Measurements from ENCODE around the gene PPFIA1.
A peak's percentile ranks its signal among the peaks of the same experiment; 100 is the strongest.
"Not testable (repeated sequence)": the region's sequence is repeated elsewhere in the genome, so short reads cannot be mapped to it uniquely, and the experiment has no call there.

PPFIA1 gene

DNA sequence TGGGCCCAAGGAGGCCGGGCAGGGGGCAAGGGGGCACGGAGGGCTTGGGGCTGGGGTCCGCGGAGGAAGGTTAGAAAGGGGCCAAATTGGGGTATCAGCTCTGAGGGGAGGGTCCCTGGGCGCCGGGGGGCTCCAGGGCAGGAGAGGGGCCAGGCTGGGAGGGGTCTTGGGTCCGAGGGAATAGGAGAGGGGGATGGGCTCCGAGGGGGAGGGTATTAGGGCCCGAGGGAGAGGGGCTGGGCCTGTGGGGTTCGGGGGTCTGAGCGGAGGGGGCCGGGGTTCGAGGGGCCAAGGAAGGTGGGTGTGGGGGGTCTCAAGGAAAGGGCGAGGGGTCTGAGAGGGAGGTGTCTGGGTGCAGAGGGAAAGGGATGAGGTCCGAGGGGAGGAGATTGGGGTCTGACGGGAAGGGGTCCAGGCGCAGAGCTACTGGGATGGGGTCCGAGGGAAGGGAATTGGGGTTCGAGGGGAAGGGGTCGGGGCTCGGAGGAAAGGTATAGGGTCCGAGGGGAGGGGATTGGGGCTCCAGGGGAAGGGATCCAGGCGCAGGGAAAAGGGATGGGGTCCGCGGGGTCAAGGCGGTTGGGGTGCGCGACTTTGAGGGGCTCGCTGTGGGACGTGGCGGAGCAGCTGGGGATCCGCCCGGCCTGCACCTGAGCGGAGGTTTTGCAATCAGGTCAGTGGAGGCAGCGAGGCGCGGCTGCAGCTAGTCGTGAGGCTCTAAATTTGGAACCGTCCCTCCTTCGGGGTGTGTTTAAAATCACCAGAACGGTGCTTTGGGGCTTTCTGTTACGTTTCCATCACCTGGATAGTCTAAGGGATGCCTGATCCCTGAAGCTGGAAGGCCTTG lies 128.6 kb downstream of the PPFIA1 start:
- peak overlapping the region; percentile 76 for H3K27ac Mint-ChIP-seq
- DNase-seq (ENCODE audit: low spot score in 2 of 2) (no peak), ATAC-seq (ENCODE audit: low read depth) (no peak)
- no peaks in the 10 kb centered on the region for H3K36me3 Mint-ChIP-seq
- peaks cover 13% of the 10 kb centered on the region for H3K27me3 Mint-ChIP-seq
- peaks cover 13% of the 10 kb centered on the region for H3K4me1 Mint-ChIP-seq
- peak overlapping the region; percentile 59 for H3K4me3 Mint-ChIP-seq
- no peaks in the 10 kb centered on the region for H3K9me3 Mint-ChIP-seq

DNA sequence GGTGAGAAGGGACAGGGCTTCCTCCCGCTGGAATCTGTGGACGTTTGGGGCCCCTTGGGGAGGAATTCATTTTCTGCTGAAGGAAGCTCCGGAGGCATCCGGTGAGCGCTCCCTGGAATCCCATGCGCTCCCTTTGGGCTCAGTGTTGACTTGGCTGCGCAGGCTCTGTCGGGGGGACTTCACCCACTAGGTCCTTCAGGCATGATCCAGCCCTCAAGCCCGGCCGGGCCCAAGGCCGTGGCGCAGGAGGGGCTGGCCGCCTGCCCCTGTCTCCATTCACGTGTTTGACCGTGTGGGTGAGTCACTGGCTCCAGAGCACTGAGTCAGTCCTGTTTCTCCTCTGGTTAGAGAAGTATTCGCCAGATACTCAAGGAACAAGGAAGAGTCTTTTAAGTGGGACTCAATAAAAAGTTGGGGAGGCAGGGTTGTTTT lies 129.2 kb downstream of the PPFIA1 start:
- Mint-ChIP-seq H3K4me1 (peaks cover 13% of the 10 kb centered on the region), H3K27me3 (peaks cover 12% of the 10 kb centered on the region), H3K4me3 (peak overlapping the region; percentile 59), H3K36me3 (no peaks in the 10 kb centered on the region), H3K9me3 (no peaks in the 10 kb centered on the region), H3K27ac (no peak overlapping the region)
- no peak for DNase-seq (ENCODE audit: low spot score in 2 of 2)
- no peak for ATAC-seq (ENCODE audit: low read depth)

DNA sequence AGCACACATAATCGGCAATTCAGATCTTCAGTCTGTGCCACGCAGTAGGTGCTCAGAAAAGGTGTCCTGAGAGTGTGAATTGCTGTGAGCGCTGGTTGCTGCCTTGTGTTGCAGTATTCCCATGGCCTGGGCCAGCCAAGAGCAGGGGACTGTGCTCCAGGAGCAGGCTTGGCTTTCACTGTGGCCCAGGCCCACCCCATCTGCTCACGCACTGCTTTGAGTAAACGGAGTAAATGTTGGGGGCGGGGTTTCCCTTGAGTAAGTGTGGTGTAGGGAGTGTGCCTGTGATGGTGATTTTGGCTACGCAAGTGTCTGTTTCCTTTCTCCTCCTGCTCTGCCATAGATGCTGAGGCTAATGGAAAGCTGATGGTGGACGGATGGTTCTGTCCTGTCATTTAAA lies 130.2 kb downstream of the PPFIA1 start:
- H3K4me1 Mint-ChIP-seq: peaks cover 13% of the 10 kb centered on the region
- no peaks in the 10 kb centered on the region for H3K36me3 Mint-ChIP-seq
- no peak for DNase-seq (ENCODE audit: low spot score in 2 of 2)
- H3K27me3 Mint-ChIP-seq: peaks cover 9% of the 10 kb centered on the region
- no peaks in the 10 kb centered on the region for H3K9me3 Mint-ChIP-seq
- ATAC-seq (ENCODE audit: low read depth): no peak
- H3K27ac Mint-ChIP-seq: no peak overlapping the region
- H3K4me3 Mint-ChIP-seq: no peak overlapping the region

DNA sequence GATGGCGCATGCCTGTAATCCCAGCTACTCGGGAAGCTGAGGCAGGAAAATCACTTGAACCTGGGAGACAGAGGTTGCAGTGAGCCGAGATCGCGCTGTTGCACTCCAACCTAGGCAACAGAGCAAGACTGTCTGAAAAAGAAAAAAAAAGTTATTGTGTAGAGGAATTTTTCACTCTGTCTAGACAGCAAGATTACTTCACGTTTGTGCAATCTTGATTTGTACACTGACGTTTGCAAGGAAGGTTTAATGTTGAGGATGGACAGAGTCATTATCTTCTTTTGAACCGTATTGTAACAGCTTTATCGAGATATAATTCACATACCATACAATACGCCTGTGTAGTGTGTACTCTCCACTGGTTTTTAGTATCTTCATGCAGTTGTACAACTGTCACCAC lies 131.5 kb downstream of the PPFIA1 start:
- no peaks in the 10 kb centered on the region for H3K36me3 Mint-ChIP-seq
- H3K4me3 Mint-ChIP-seq: no peak overlapping the region
- no peak for ATAC-seq (ENCODE audit: low read depth)
- no peak overlapping the region for H3K27ac Mint-ChIP-seq
- no peaks in the 10 kb centered on the region for H3K9me3 Mint-ChIP-seq
- H3K27me3 Mint-ChIP-seq: peaks cover 9% of the 10 kb centered on the region
- H3K4me1 Mint-ChIP-seq: peaks cover 13% of the 10 kb centered on the region
- DNase-seq (ENCODE audit: low spot score in 2 of 2): no peak

DNA sequence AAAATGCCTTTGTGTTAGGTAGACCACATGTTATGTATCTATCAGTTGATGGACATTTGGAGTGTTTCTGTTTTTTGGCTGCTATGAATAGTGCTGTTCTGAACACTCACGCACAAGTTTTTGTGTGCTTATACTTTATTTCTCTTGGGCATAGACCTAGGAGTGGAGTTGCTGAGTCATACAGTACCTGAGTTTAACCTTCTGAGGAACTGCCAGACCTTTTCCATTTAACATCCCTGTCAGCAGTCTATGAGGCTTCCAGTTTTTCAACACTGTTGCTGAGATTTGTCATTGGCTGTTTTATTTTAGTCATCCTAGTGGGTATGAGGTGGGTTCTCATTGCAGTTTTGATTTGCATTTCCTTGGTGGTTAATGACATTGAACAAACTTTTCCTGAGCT lies 132.2 kb downstream of the PPFIA1 start:
- Mint-ChIP-seq H3K9me3 (no peaks in the 10 kb centered on the region), H3K4me3 (no peak overlapping the region), H3K27me3 (peaks cover 5% of the 10 kb centered on the region), H3K27ac (no peak overlapping the region), H3K36me3 (no peaks in the 10 kb centered on the region), H3K4me1 (peaks cover 7% of the 10 kb centered on the region)
- no peak for DNase-seq (ENCODE audit: low spot score in 2 of 2)
- ATAC-seq (ENCODE audit: low read depth): no peak

DNA sequence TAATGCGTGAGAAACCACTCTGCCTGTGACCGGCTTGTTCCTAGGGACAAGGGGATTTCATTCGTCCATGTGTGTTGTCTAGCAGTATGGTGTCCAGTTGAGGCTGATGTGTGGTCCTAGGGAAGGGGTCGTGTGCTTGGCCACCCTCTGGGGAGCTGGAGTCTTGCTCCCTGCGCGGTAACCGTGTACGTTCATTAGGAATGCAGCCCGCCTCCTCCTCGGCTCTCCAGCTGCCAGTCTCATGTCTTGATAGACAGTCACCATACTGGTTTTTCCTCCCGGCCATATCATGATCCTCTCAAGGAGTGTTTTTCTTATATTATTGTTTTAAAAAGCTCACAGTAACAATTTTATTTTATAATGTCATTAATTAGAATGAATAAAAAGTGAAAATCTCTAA lies 133.8 kb downstream of the PPFIA1 start:
- no peak overlapping the region for H3K27ac Mint-ChIP-seq
- no peaks in the 10 kb centered on the region for H3K9me3 Mint-ChIP-seq
- H3K27me3 Mint-ChIP-seq: peaks cover 2% of the 10 kb centered on the region
- ATAC-seq (ENCODE audit: low read depth): no peak
- no peak for DNase-seq (ENCODE audit: low spot score in 2 of 2)
- H3K4me3 Mint-ChIP-seq: no peak overlapping the region
- no peaks in the 10 kb centered on the region for H3K36me3 Mint-ChIP-seq
- peaks cover 2% of the 10 kb centered on the region for H3K4me1 Mint-ChIP-seq

DNA sequence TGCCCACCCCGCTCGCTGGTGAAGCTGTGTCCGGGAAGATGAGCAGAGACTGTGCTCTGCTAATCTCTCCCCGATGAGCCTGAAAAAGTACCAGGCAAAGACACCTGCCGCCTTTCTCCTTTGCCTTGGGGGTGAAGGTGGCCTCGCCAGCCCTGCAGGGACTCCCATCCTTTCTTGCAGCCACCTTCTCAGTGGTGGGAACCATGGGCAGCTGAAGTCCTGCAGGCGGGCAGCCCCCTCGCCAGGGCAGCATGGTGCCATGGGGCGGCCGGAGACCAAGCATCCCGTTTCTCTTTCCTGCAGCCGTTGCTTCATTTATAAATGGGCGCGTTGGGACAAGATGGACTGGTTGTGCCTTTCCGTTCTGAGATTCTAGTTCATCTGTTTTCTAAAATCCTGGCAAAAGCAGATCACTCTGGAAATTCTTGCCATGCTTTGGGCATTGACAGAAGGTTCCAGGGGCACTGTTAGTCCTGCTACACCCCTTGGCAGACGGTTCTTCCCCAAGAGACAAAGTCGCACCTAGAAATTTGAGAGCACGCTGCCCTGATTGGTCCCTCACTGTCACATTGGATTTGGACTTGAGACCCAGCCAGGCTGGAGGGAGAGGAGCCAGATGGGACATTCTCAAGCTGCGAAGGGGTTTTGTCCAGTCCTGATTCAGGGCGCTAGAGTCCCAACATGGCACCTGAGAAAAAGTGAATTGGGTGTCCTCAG lies 135.3 kb downstream of the PPFIA1 start:
- Mint-ChIP-seq H3K36me3 (no peaks in the 10 kb centered on the region), H3K9me3 (no peaks in the 10 kb centered on the region), H3K27ac (no peak overlapping the region), H3K27me3 (peaks cover 7% of the 10 kb centered on the region), H3K4me3 (no peak overlapping the region), H3K4me1 (no peaks in the 10 kb centered on the region)
- no peak for ATAC-seq (ENCODE audit: low read depth)
- no peak for DNase-seq (ENCODE audit: low spot score in 2 of 2)

DNA sequence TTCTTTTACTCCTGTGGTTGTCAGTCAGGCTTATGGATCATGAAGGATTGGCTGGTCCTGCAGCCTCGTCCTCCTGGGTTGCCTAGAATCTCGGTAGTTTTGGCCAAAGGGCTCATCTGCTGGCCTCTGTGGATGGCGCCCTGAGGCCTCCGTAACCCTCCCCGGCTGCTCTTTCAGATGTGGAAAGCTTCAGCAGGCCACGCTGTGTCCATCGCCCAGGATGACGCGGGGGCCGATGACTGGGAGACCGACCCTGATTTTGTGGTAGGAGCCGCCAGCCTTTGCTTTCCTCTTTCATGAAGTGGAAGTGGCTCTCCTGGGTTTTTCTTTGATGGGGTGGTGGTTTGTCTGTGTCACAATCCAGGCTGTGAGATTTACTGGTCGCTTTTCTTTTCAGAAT lies 136.6 kb downstream of the PPFIA1 start:
- H3K9me3 Mint-ChIP-seq: no peaks in the 10 kb centered on the region
- DNase-seq (ENCODE audit: low spot score in 2 of 2): no peak
- H3K4me3 Mint-ChIP-seq: no peak overlapping the region
- H3K27me3 Mint-ChIP-seq: peaks cover 7% of the 10 kb centered on the region
- ATAC-seq (ENCODE audit: low read depth): no peak
- H3K36me3 Mint-ChIP-seq: no peaks in the 10 kb centered on the region
- no peak overlapping the region for H3K27ac Mint-ChIP-seq
- H3K4me1 Mint-ChIP-seq: no peaks in the 10 kb centered on the region

DNA sequence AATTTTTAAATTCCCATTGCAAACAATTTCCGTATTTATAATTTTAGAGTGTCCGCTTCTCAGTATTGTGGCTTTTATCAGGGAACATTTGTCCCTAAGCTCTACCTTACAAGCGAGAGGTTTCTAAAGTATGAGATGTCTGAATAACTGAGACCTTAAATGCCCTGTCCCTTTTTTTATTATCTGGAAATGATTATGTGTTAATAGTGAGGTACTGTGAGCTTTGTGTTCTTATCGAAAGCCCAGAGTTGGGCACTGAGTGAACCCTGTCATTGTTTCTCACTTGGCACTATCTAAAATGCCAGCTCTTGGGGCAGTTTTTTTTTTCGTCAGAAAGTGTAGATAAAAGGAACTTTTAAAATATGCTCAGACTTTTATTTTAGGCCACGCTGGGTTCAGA lies 137.3 kb downstream of the PPFIA1 start:
- Mint-ChIP-seq H3K36me3 (no peaks in the 10 kb centered on the region), H3K4me1 (no peaks in the 10 kb centered on the region), H3K27me3 (peaks cover 7% of the 10 kb centered on the region), H3K9me3 (no peaks in the 10 kb centered on the region), H3K27ac (no peak overlapping the region), H3K4me3 (no peak overlapping the region)
- ATAC-seq (ENCODE audit: low read depth): no peak
- no peak for DNase-seq (ENCODE audit: low spot score in 2 of 2)

DNA sequence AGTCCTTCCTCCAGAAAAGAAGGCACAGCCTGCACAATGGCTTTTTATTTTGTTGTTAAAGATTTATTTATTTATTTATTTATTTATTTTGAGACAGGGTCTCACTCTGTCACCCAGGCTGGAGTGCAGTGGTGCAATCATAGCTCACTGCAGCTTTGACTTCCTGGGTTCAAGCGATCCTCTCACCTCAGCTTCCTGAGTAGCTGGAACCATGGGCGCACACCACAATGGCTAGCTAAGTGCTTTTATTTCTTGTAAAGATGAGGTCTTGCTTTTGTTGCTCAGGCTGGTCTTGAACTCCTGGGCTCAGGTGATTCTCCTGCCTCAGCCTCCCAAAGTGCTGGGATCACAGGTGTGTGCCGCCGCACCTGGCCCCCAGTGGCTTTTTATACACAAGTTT lies 137.8 kb downstream of the PPFIA1 start:
- not testable (repeated sequence) for H3K27me3 Mint-ChIP-seq; ATAC-seq (ENCODE audit: low read depth); DNase-seq (ENCODE audit: low spot score in 2 of 2); H3K4me3 Mint-ChIP-seq; H3K27ac Mint-ChIP-seq; H3K36me3 Mint-ChIP-seq; H3K4me1 Mint-ChIP-seq; H3K9me3 Mint-ChIP-seq

DNA sequence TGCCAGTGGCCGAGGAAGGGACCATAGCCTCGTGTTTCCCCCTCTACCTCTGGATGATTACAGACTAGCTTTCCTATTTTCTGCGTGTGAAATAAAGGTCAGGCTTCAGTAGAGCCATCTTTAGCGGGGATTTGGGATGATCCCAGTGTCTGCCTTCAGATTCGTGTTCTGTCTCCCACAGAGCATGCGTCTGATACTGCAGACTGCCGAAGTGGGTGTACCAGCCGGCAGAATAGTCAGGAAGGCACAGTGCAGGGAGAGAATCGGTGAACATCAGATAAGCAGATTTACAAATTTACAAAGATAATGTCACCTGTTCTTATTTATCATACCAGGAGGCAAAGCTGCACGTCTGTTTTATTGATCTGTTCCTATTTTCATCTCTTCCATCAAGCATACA lies 138.9 kb downstream of the PPFIA1 start:
- no peaks in the 10 kb centered on the region for H3K4me1 Mint-ChIP-seq
- no peaks in the 10 kb centered on the region for H3K36me3 Mint-ChIP-seq
- no peak for DNase-seq (ENCODE audit: low spot score in 2 of 2)
- no peaks in the 10 kb centered on the region for H3K9me3 Mint-ChIP-seq
- no peak overlapping the region for H3K4me3 Mint-ChIP-seq
- H3K27me3 Mint-ChIP-seq: peaks cover 7% of the 10 kb centered on the region
- H3K27ac Mint-ChIP-seq: no peak overlapping the region
- ATAC-seq (ENCODE audit: low read depth): no peak

DNA sequence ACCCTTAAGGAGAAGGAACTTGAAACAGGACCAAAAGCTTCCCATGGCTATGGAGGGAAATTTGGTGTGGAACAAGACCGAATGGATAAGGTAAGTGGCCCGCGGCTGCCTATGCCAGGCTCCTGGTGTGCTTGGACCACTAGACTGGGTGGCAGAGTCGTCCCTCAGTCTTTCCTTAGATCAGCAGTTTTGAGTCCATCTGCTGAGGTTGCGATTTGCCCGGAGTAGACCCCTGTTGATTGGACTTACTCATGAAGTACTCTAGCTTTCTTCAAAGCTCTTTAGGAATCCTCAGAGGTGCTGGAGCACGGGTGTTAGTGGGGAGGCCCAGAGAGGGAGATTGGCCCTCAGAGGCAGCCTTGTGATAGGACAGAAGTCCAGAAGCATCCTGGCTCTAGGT lies 139.4 kb downstream of the PPFIA1 start:
- Mint-ChIP-seq H3K9me3 (no peaks in the 10 kb centered on the region), H3K4me3 (no peak overlapping the region), H3K4me1 (no peaks in the 10 kb centered on the region), H3K27me3 (peaks cover 9% of the 10 kb centered on the region), H3K36me3 (no peaks in the 10 kb centered on the region), H3K27ac (no peak overlapping the region)
- ATAC-seq (ENCODE audit: low read depth) (no peak), DNase-seq (ENCODE audit: low spot score in 2 of 2) (no peak)

DNA sequence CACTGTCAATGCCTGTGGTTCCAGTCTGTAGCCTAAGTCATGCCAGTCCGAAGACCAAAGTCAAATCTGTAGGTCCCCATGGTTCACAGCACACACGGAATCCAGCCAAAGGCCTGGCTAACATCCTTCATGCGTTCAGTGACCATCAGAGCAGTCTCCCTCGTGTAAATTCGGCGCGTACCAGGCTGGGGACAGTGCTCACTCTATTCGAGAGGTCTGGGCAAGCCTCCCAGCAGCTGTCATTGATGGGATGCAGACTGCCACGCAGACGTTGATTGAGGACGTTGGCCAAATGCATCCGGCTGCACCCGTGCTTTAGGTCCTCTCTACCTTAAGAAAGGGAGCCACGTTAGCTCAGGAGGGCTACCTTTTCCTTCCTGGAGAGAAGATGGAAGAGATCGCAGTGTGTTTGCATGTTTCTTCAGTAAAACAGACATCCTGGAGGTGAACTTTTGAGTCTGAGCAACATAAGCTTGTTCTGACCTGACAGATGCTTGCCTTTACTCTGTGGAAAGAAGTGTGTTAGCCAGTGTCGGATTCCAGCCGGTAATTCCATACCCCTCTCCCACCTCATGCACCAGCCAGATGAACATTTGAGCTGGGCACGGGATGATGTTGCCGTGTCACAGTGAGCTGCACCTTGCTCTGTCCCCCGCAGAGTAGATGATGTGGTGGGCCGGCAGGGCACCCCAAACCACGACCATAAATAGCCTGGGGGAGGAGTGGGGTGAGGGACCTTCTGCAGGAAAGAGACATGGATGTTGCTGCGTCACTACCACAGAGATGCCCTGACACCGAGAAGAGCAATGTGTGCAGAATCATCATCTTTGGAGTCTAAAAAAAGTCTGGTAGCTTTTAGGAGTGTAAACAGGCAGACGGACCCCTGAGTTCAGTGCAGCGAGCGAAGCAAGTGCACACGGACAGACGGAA lies 140.1 kb downstream of the PPFIA1 start:
- DNase-seq (ENCODE audit: low spot score in 2 of 2) (no peak), ATAC-seq (ENCODE audit: low read depth) (no peak)
- Mint-ChIP-seq H3K27me3 (peaks cover 12% of the 10 kb centered on the region), H3K27ac (no peak overlapping the region), H3K4me3 (no peak overlapping the region), H3K36me3 (no peaks in the 10 kb centered on the region), H3K4me1 (no peaks in the 10 kb centered on the region), H3K9me3 (no peaks in the 10 kb centered on the region)
